ENCODE results near the gene GNAI2.
"Not testable (repeated sequence)": the region's sequence is repeated elsewhere in the genome, so short reads cannot be mapped to it uniquely, and the experiment has no call there.

The GNAI2 gene

DNA sequence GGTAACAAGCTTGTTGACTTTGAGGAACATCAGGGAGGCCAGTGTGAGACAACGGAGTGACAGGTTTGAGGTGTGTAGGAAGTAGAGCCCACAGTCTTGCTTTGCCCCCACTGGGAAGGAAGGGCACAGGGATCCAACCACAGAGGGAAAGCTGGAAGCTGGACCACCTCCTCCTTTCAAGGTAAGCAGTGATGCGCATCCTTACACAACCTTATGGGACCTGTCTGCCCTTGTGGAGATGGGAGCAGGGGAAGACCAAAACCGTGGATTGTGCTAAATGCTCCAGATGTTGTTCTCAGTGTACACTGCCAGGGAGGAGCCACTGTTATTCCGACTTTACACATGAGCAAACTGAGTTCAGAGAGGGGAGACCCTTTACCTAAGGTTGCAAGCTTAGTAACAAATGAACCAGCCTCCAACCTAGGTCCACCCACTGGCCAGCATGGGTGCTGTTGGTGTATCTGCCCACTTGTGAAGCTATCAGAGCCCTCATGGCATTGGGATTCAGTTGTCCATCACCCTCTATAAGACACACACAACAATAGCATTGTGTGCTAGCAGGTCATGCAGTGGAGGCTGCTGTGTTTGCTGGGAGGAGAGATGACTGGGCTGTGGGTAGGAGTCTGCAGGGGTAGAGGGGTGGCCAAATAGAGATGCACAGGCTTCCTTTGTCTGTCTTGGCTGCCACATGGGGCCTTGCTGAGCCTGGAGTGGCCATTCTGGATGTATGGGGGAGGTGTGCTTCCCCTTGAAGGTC, 42.3 kb downstream of the GNAI2 start:
- no peak for DNase-seq (ENCODE audit: low spot score)

DNA sequence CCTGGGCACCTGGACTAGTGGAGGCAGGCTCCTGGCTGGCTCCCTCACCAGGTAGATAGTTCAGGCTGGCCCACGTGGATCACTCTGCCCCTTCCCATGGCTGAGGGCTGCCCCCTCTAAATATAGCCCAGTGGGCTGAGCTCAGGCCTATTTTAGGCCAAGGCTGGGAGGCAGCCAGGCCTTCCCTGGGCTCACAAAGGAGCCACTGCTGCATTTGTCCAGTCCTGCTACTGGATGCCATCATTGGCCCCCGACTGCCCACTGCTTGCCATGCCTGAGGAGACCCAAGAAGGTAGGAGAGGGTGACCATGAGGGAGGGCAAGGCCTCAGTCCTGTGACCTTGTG, 42.8 kb downstream of the GNAI2 start, which contains the start of gene LSMEM2:
TSS of gene LSMEM2 (plus strand) at position 208 of the 345 bp plus-strand sequence. CDS start at position 235, 27 bp downstream.
- DNase-seq (ENCODE audit: low spot score): no peak

DNA sequence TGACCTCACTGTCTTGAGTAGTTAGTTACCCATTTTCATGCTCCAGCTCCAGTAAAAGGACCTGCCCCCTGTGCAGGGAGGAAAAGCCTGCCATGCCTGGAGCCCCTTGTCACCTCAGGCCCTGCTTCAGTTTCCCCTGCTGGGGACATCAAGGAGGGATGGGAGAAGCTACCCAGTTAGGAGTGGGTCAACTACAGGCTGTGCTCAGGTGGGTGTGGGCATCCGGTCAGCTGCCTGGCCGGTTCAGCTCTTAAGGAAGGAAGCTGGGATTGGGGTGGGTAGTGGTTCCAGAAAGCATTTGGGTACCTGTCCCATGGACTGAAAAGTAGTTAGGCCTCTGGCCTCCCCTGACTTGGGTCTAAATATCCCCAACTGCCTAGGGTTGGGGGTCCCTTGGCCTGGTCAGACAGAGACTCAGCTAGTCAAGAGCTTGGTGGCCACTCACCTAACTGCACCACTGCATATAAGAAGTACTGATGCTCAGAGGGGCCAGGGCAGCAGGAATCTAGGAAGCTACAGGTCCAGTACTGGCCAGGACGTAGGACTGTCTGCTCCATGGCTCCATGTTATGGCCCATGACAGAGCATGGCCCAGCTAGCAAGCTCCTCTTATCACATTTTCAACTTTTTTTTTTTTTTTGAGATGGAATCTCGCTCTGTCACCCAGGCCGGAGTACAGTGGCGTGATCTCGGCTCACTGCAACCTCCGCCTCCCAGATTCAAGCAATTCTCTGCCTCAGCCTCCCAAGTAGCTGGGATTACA, 43.4 kb downstream of the GNAI2 start:
- no peak for DNase-seq (ENCODE audit: low spot score)

DNA sequence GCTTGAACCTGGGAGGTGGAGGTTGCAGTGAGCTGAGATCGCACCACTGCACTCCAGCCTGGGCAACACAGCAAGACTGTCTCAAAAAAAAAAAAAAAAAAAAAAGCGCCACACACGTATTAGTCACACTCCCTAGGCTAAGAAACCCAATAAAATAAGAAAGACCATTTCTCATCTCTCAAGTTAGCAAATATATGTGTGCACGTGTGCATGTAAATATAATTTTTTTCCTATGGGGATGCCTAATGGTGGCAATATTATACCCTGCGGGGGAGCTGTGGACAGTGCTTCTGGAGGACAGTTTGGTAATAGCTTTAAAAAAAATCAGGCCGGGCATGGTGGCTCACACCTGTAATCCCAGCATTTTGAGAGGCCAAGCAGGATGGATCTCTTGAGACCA, 48.1 kb downstream of the GNAI2 start:
- not testable (repeated sequence) for DNase-seq (ENCODE audit: low spot score)

DNA sequence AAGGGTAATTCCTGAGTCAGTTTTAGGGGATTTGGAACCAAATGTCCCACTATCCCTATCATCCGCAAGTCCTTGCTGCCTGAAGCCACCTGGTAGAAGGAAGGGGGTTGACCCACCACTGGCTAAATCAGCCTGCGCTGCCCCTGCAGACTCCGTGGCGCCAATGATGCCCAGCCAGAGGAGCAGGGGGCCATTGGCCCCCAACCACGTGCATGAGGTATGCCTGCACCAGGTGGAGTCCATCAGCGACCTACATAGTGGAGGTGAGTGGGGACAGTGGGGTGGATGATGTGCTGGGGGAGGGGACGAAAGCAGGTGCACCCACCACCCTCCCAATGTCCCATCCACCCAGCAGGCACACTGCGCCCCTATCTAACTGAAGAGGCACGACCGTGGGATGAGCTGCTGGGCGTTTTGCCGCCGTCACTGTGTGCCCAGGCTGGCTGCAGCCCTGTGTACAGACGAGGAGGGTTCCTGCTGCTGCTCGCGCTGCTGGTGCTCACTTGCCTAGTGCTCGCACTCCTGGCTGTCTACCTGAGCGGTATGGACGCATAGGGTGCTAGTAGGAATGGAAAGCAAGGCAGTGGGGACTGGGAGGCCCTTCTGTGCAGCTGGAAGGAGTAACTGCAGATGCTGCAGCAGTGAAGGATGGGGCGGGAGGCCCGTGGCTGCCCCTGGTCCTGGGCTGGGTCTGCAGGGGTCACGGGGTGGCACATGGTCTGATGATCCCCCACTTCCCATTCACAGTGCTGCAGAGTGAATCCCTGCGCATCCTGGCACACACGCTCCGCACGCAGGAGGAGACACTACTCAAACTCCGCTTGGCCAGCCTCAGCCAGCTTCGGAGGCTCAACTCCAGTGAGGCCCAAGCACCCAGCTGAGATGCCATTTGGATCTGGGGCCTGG, 50.6 kb downstream of the GNAI2 start:
- DNase-seq (ENCODE audit: low spot score): no peak

DNA sequence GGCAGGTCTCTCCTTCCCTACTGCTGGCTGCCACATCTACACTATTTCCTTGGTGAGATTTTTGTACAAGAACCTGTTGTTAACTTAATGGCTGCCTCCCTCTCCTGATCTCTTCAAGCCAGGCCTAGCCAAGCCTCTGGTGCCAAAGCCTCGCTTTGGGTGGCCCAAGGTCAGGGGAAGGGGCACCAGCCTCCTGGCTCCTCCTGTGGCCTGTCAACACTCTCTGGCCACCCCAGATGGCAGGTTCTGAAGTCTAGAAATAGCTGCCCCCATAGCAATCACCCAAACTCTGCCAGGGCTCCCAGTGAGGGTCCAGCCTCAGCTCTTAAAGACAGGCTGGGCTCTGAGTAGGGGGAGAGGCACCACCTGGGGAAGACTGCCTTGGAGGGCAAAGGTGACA, 51.3 kb downstream of the GNAI2 start:
- no peak for DNase-seq (ENCODE audit: low spot score)

DNA sequence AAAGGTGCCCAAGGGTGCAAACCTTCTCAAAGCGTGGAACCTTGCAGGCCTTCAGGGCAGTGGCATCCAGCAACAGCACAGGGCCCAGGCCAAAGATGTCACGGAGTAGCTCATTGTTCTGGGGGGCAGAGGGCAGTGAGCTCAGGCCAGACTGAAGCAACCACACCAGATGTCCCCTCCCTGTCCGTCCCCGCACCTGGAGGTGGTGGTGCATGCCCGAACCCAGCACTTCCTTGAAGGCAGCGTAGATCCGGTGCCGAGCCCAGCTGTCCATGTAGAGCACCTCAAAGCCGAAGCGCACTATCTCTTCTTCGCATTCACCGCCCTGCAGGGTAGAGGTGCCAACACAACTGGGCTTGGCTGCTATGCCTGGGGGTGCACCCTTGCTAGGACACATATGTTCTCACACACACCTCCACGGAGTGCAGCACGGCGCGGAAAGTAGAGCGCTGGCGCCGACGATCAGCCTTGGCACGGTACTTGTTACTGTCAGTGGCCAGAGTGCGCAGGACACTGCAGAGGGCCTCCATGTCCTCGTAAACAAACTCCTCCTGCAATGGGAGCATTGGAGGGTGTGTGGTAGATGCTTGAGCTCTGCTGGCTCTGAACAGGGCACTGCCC, 52.5 kb downstream of the GNAI2 start:
- no peak for DNase-seq (ENCODE audit: low spot score)

DNA sequence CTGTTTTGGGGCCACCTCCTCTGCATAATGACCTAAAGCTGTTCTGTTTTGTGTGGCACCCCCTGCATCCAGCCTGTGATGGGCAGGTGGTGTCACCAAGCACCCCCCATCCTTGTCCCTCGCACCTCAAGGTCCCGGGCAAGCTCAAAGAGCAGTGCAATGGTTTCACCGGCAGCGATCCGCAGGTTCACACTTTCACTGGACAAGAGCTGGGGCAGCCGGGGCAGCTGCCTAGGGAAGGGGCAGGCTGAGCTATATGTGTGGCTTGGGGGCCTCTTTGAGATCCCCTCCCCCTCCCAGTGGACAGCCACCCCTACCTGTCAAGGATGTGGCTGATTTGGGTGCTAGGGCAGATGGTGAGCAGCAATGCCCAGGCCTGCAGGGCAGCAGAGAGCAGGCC, 53.1 kb downstream of the GNAI2 start:
- DNase-seq (ENCODE audit: low spot score): no peak

DNA sequence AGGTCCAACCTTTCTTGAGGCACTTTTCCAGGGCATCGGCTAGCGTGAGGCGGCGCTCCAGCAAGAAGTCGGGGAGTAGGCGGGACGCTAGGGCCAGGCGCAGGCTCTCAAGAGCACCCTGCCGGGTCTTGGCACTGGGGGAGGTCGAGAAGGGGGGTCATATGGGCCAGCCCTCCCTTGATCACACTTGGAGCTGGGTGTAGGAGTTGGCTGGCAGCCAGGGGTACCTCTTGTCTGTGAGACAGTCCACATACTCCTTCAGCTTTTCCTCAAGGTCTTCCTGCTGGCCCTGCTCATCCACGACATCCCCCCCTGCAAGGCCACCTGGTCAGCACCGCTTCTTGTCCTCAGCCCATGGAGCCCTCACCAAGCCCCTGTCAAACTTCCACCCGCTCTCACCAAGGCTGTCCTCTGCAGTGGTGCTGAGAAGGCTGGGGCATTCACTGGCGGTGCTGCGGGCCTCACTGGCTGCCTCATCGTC, 54.2 kb downstream of the GNAI2 start:
- DNase-seq (ENCODE audit: low spot score): no peak

DNA sequence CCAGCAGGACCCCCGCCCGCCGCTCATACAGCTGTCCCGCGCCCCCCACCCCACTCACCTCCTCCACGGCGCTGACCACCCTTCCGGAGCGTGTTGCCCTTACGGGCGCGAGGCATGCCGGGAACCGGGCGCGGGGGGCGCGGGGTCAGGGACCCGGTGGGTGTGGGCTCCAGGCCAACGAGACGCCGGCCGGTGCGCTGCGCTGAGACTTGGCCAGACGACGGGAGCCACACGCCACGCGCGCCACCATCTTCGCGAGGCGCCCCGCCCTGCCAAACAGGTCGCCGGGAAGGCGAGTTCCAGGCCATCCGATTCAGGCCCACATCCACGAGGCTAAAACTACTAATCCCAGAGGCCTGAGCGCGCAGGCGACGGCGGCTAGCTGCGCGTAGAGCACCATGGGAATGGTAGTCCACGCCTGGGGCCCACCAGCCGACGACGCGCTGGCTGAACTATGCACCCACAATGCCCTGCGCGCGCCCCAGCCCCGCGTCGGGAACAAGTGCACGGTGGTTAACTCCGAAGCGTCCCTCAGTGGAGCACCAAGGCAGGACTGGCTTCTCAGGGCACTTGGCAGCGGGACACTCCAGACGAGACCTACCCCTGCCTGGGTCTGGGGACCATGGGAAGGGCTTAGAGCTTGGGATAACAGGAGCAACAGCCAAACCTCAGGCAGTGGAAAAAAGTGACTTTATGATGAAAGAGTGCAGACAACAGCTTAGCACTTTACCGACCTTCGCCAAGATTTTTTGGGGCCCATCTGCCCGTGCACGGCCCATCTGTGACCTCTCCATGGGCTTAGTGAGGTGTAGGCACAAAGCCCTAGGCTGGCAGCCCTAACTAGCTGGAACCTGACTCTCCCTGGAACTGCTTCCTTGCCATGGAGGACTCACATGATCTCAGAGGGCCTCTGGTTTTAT, 56.4 kb downstream of the GNAI2 start, which contains the start of gene IFRD2:
TSS of gene IFRD2 (minus strand) at position 271 of the 920 bp plus-strand sequence. CDS start at position 116, 155 bp downstream.
- DNase-seq (ENCODE audit: low spot score): peak; percentile 94

DNA sequence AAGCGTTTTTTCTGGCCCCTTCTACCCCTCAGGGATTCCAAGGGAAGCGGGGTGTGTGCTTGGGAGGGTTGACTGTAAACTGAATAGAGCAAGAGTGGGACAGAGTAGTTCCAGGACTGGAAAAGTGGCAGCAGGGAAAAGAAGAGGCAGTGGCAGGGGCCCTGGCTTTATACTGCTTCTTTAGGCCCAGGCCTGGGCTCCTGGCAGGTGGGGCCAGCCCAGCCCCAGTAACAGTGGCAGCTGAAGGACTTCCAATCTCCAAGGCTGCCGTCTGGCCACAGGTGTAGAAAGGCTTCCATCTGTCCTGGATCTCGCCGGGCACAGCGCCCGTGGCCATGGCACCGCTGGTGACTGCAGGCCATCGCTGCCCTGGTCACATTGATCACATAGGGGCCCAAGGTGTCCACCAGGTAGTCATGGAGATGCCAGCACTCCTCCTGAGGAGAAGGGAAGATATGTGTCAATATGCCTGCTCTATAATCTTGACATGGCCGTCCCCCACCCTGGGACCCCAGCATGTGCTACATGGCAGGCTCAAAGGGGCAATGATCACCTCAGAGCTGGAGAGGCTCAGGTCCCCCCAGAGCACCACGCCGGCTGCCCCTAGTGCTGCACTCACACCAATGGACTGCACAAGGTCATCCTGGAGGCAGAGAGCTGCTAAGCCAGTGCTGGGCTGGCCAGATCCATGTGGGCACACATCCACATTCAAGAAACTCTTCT, 57.2 kb downstream of the GNAI2 start:
- no peak for DNase-seq (ENCODE audit: low spot score)

DNA sequence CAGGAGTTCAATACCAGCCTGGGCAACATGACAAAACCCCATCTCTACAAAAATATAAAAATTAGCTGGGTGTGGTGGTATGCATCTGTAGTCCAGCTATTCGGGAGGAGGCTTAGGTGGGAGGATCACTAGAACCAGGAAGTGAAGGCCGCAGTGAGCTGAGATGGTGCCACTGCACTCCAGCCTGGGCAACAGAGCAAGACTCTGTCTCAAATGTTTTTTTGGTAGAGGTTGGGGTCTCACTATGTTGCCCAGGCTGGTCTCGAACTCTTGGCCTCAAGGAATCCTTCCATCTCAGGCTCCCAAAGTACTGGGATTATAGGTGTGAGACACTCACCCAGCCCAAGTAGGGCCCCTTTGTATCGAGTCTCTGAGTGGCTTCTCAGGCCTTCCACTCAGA, 58.1 kb downstream of the GNAI2 start:
- DNase-seq (ENCODE audit: low spot score): no peak

DNA sequence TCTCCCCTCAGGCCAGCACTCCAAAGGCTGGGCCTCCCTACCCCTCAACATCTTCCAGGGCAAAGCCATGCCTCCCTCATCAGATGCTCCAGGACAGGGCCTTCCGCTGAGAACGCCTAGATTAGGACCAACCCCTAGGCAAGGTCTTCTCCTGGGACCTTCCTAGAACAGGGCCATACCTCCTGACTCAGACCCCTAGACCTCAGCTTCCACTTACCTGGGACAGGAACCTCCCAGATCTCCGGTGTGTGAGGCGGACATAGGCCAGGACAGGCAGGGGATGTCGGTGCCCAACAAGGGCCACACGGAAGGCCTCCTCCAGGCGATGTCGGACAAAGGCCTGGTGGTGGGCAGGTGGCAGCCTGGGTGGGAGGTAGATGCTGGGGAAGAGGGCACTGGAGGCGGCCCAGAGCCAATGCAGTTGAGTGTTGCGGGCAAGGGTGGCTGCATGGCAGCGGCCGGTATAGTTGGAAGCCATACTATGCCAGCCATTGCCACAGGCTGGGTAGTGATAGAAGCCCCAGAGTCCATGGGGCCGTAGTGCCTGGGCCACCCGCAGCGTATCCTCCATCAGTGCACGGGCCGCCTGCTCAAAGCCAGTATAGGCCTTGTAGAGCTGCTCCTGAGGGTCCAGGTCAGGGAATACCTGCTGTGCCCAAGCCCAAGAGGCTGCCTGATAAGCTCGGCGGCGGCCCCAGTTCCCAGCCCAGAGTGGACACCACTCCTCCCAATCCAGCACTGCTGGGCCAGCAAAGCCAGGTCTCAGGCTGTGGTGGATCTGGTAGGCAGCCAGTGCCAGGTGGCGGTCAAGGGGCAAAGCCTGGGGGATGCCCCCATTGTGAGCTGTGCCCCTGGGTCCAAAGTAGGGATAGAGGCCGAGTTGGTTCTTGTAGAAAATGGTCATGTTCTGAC, 58.7 kb downstream of the GNAI2 start:
- DNase-seq (ENCODE audit: low spot score): no peak

DNA sequence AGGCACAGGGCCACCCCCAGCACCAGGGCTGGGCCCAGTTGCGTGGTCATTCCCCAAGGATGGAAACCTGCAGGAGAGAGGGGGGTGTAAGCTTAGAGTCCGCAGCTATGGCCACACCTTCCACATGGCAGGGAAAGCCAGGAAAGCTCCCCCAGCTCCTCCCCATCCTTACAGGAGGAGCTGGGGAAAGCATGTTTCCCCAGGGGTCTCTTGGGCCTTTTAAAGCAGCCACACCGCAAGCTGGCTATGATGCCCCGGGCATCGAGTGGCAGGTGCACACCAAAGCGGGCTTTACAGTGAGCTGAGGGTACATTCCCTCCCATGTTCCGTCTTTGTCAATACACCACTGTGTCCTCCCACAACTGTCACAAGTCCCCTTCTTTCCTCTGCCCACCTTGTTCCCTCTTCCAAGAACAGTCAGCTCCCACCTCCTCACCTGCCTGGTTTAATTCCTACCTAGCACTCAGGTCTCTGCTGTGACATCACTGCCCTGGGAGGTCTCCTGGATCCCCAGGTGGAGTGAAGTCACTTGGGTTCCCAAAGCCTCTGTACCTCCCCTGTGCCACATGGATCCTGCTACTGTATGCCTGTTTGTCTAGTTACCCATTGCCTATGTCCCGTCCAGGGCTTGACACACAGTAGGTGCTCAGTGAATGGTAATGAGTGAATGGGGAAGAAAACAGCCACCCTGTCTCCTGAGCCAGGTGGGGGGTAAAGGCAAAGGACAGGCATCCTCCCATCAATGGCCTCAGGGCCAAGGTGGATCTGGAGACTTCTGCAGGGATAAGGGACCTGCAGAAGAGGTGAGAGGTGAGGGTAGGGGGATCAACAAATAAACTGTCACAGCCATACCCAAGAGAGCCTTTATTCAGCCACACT, 59.8 kb downstream of the GNAI2 start:
- DNase-seq (ENCODE audit: low spot score): no peak

DNA sequence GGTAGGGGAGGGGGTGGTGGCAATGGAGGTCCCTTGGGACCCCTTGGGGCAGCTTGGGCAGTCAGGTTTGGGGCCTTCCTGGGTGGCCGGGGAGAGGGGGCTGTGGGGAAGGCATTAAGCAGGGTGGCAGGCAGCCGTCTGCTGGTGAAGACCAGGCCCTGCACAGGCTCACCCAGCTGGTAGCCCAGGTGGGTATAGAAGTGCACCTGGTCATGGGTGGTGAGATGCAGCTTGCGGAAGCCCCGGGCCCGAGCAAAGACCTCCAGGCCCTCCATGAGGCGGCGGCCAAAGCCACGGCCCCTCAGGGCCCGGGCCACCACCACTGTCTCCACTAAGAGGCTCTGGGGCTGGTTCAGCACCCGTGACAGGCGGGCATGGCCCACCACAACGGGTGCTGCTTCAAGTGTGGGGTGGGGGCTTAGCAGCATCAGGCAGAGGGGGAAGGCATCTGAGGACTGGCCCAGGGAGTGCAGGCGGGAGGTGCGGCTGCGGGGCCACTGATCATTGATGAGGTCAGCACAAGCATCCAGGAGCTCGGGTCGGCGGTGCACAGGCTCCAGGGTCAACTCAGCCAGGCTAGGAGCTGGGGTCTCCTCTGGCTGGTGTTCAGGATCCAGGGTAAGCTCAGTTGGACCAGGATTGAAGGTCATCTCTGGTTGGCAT, 60.8 kb downstream of the GNAI2 start:
- no peak for DNase-seq (ENCODE audit: low spot score)

DNA sequence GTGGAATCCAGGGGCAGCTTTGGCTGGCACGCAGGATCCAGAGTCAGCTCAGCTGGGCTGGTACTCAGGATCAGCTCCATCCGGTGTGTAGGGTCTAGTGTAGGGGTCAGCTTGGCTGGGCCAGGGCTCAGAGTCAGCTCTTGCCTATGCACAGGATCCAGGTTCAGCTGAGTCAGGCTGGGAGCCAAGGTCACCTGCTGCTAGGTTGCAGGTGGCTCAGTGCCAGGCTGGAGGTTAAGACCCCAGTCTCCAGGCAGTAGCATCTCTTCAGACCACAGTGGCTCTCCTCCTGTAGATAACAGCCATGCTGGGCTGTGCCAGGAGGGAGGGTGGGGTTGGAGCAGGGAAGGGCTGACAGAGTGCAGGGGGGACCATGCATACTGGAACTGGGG, 61.4 kb downstream of the GNAI2 start:
- DNase-seq (ENCODE audit: low spot score): no peak
